DMS53 treated with DMSO at 0.1 percent for 48 hours (cell line): ENCODE data around the gene MASP2.
"Not testable (repeated sequence)": the region's sequence is repeated elsewhere in the genome, so short reads cannot be mapped to it uniquely, and the experiment has no call there.

ENCODE experiments used
- DNase-seq: peaks from one replicate; lab custom pipeline; 2025; ENCODE audit not compliant: unreplicated experiment; lab: John Stamatoyannopoulos, UW

The MASP2 gene

GRCh38 chr1:11058595-11059154 lies 11.6 kb upstream of the MASP2 start:
- DNase-seq: peak; percentile 83

GRCh38 chr1:11058026-11058425 lies 11.0 kb upstream of the MASP2 start:
- no peak for DNase-seq

GRCh38 chr1:11057477-11057876 lies 10.4 kb upstream of the MASP2 start:
- DNase-seq: no peak

GRCh38 chr1:11056504-11056903 lies 9.5 kb upstream of the MASP2 start:
- no peak for DNase-seq

GRCh38 chr1:11055676-11056075 lies 8.6 kb upstream of the MASP2 start:
- no peak for DNase-seq

- DNase-seq: no peak
Measured at GRCh38 chr1:11054666-11055065, 7.6 kb upstream of the MASP2 start.

GRCh38 chr1:11054181-11054580 lies 7.1 kb upstream of the MASP2 start:
- no peak for DNase-seq

- DNase-seq: no peak
Measured at GRCh38 chr1:11053758-11054137, 6.7 kb upstream of the MASP2 start.

GRCh38 chr1:11052839-11053757 lies 6.1 kb upstream of the MASP2 start:
- DNase-seq: peak; percentile 20

GRCh38 chr1:11051781-11052511 lies 4.9 kb upstream of the MASP2 start:
- no peak for DNase-seq

- DNase-seq: not testable (repeated sequence)
Measured at GRCh38 chr1:11051121-11051520, 4.1 kb upstream of the MASP2 start.

GRCh38 chr1:11046270-11046566 lies 821 bp downstream of the MASP2 start:
- no peak for DNase-seq

GRCh38 chr1:11045428-11046269 lies 1.4 kb downstream of the MASP2 start:
- DNase-seq: no peak

- DNase-seq: no peak
Measured at GRCh38 chr1:11044849-11045427, 2.1 kb downstream of the MASP2 start.

- DNase-seq: no peak
Measured at GRCh38 chr1:11044086-11044848, 2.8 kb downstream of the MASP2 start.

- DNase-seq: no peak
Measured at GRCh38 chr1:11042995-11043874, 3.8 kb downstream of the MASP2 start.

GRCh38 chr1:11042065-11042464 lies 5.0 kb downstream of the MASP2 start:
- no peak for DNase-seq

GRCh38 chr1:11041048-11041447 lies 6.0 kb downstream of the MASP2 start:
- DNase-seq: no peak

GRCh38 chr1:11040105-11040429 lies 7.0 kb downstream of the MASP2 start:
- DNase-seq: not testable (repeated sequence)
